ENCODE data around the gene ARHGEF26.

The ARHGEF26 gene

DNA sequence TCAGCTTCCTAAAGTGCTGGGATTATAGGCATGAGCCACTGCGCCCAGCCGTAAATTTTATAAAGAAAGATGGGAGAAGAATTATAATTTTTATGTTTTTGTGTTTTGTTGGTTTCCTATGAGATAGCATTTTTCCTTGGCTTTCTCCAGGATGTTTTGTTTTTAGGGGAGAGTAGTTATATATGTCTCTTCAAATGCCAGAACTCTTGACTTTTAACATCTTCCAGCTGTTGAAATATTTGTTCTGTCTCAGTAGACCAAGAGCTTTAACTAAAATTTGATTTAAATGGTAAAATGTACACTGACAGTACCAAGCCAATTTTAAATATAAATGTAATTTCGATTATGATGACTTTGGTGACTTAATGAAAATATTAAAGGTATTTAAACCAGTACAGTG, 106.3 kb downstream of the ARHGEF26 start:
- DNase-seq (ENCODE audit: low spot score): no peak
- TF ChIP-seq, protein P1, sequence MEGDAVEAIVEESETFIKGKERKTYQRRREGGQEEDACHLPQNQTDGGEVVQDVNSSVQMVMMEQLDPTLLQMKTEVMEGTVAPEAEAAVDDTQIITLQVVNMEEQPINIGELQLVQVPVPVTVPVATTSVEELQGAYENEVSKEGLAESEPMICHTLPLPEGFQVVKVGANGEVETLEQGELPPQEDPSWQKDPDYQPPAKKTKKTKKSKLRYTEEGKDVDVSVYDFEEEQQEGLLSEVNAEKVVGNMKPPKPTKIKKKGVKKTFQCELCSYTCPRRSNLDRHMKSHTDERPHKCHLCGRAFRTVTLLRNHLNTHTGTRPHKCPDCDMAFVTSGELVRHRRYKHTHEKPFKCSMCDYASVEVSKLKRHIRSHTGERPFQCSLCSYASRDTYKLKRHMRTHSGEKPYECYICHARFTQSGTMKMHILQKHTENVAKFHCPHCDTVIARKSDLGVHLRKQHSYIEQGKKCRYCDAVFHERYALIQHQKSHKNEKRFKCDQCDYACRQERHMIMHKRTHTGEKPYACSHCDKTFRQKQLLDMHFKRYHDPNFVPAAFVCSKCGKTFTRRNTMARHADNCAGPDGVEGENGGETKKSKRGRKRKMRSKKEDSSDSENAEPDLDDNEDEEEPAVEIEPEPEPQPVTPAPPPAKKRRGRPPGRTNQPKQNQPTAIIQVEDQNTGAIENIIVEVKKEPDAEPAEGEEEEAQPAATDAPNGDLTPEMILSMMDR (IDR thresholded peaks at IDR 0.05): no peak
- Histone ChIP-seq H3K27ac (no peak overlapping the region), H3K4me3 (no peak overlapping the region)

DNA sequence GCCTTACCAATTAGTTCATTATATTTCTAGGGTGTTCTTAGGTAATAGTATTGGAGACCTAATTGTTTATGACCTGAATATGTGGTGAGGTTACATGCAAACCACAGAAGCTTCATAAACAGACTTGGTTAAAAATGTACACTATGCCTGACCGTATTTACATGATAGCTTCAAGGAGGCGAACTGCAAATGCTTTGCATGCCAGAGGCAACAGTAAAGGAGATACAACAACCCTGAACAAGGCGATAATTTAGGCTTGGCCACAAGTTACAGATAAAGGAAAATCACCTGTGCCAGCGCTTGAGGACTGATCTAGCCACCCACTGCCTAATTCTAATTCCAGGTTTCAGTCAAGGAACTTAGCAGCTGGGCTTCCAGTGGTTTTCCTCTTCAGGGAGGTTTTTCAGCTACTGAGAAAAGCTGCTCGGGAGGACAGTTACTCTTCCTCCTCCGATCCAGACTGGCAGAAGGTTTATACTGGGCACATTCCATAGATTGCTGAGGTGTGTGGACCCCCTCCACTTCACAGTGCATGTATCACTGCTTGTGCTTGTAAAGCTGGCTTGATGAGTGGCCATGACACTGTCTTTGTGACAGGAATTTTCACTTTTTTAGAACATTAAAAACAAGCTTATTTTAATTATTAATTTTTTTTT, 107.5 kb downstream of the ARHGEF26 start:
- no peak for DNase-seq (ENCODE audit: low spot score)
- Histone ChIP-seq H3K27ac (no peak overlapping the region), H3K4me3 (no peak overlapping the region)
- TF ChIP-seq, protein P1 (IDR thresholded peaks at IDR 0.05): no peak

DNA sequence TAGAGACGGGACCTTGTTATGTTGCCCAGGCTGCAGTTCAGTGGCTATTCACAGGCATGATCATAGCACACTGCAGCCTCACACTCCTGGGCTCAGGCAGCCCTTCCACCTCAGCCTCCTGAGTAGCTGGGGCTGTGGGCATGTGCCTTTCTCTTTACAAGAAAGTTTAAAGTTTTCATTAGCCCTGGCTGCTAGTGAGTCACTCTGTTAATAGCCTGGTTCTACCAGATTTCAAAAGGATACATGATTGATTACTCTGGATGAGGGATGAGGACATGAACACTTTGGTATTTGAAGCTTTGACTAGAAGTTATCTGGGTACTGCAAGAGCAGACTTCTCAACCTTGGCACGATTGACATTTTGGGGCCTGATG, 108.0 kb downstream of the ARHGEF26 start:
- TF ChIP-seq, protein P1 (IDR thresholded peaks at IDR 0.05): no peak
- H3K27ac ChIP-seq: no peak overlapping the region

DNA sequence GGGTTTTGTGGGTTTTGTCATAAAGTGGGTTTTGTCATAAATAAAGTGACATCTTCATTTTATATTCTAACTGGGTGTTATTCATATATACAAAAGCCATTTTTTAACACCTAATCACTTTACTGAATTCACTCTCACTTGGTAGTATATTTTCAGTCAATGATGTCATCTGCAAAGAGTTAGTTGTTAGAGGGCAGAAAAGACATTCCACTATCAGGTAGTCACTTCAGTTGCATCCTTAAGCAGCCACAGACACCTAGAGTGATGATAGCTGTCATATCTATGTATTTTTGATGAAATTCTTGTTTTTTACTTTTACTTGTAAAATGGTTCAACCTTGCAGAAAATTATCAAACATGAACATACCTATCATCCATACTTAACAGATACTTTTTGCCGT, 114.1 kb downstream of the ARHGEF26 start:
- Histone ChIP-seq H3K27ac (no peak overlapping the region), H3K4me3 (no peak overlapping the region)
- TF ChIP-seq, protein P1 (IDR thresholded peaks at IDR 0.05): no peak
- no peak for DNase-seq (ENCODE audit: low spot score)

More for the DNA sequence above, 108.0 kb downstream of the ARHGEF26 start:
- no peak for DNase-seq (ENCODE audit: low spot score)
- no peak overlapping the region for H3K4me3 ChIP-seq

DNA sequence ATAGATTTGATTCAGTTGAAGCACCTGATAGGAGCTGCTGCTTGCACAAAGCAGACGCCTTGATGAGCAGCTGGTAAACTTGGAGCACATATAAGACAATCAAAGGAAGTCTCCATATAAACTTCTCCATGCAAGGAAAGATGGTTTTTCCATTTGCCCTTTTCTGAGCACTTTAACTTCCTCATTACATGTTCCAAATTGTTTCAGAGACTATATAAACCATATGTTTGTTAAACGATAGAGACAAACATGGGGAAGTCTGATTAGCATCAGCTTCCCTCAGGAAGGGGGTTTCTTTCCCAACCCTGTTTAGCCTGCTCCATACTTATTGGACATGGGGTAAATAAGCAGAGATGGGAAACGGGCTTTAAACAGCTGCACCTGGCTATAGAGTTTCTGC, 115.1 kb downstream of the ARHGEF26 start:
- no peak overlapping the region for H3K4me3 ChIP-seq
- no peak overlapping the region for H3K27ac ChIP-seq
- TF ChIP-seq, protein P1 (IDR thresholded peaks at IDR 0.05): no peak
- no peak for DNase-seq (ENCODE audit: low spot score)

DNA sequence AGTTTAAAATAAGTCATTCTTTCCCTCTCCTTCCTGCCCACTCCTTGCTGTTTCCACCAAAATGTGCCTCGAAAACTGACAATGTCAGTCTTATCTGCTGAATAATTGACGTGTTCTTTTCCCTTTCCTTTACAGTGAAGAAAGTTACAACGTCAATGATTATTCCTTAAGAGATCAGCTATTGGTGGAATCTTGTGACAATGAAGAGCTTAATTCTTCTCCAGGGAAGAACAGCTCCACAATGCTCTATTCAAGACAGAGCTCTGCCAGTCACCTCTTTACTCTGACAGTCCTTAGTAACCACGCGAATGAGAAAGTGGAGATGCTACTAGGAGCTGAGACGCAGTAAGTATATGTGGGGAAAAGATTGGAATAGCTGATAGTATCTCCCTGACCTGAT, 119.0 kb downstream of the ARHGEF26 start:
- H3K27ac ChIP-seq: no peak overlapping the region
- no peak overlapping the region for H3K4me3 ChIP-seq
- DNase-seq (ENCODE audit: low spot score): no peak
- TF ChIP-seq, protein P1 (IDR thresholded peaks at IDR 0.05): no peak

DNA sequence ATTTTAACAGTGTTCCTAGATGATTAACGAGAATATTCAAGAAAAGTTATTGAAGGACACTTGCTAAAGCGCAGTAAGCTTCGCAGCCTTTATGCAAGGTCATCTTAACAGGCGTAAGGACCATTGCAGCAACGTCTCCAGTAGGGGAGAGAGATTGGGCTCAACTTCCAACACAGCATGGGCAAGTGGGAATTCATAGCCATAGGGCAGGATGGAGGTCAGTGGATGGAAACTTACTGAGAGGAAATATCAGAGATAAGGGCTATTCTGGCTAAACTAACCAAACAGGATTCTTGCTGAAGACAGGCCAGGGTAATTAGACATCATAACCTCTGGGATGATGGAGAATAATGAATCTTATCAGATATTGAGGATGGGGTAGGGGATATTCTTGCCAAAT, 120.3 kb downstream of the ARHGEF26 start:
- TF ChIP-seq, protein P1 (IDR thresholded peaks at IDR 0.05): no peak
- no peak for DNase-seq (ENCODE audit: low spot score)
- H3K4me3 ChIP-seq: no peak overlapping the region
- H3K27ac ChIP-seq: peak overlapping the region; percentile 17 to 66

All from coronary artery (tissue), 2 donors.